B cell (primary cell): Measurements from ENCODE around the gene ZNF407. TPM values are rescaled to one million over a fixed set of nuclear protein-coding genes. Genes with fewer than 3 reads are reported as not detected.

ENCODE experiments used
- ATAC-seq: fragments of 200-7000 bp; cut with Tn5 transposase; one replicate; pipeline ENCODE4 v1.10.0; 2021; ENCODE audit warnings: low read depth, mild to moderate bottlenecking, moderate number of reproducible peaks, moderate library complexity
- CTCF ChIA-PET: fragments of 350-600 bp; sonication (Branson Sonifier 250); formaldehyde crosslinking; loops from one replicate; lab custom pipeline; 2021; ENCODE audit warnings: antibody characterized with exemption, inconsistent platforms; lab: Charles Lee
- POLR2A ChIA-PET: fragments of 350-600 bp; sonication (Branson Sonifier 250); formaldehyde crosslinking; loops from one replicate; lab custom pipeline; 2021; ENCODE audit warnings: antibody characterized with exemption; lab: Charles Lee
- DNase-seq: peaks from one replicate; pipeline ENCODE4 v3.0.0; 2013
- H2AFZ ChIP-seq: 2 replicates; pipeline ENCODE4 v1.6.1; 2012; ENCODE audit warnings: mild to moderate bottlenecking, low read depth, low read length; ENCODE audit not compliant: insufficient read depth, poor library complexity, severe bottlenecking
- H3K27ac ChIP-seq, 2 donors: 1 replicate in 1 of 2; 2 replicates in 1 of 2; pipeline ENCODE4 v1.5.1; 2012 to 2013; ENCODE audit warnings: low read length in 2 of 2, mild to moderate bottlenecking in 2 of 2, moderate library complexity in 1 of 2
- H3K27me3 ChIP-seq, 4 experiments: fragments of 200-600 bp in 1 of 4; sonication (generic) in 1 of 4; replicated peaks in 1 of 4; 1 replicate in 2 of 4; 2 replicates in 2 of 4; pipeline versions ENCODE4 v1.6.1 to v1.7.0; 2013 to 2016; ENCODE audit warnings: low read length in 3 of 4, mild to moderate bottlenecking in 2 of 4, mixed read lengths in 1 of 4, moderate library complexity in 1 of 4; ENCODE audit not compliant: insufficient read depth in 4 of 4, control insufficient read depth in 3 of 4; ENCODE audit errors: control extremely low read depth in 1 of 4
- H3K36me3 ChIP-seq, 2 experiments: replicated peaks in 1 of 2; 1 replicate in 1 of 2; 2 replicates in 1 of 2; pipeline versions ENCODE4 v1.6.1 to v1.7.1; 2013; ENCODE audit warnings: low read length in 1 of 2; ENCODE audit not compliant: insufficient read depth in 2 of 2, control insufficient read depth in 1 of 2; ENCODE audit errors: control extremely low read depth in 1 of 2, extremely low read depth in 1 of 2
- H3K4me1 ChIP-seq, 2 donors: fragments of 200-600 bp in 1 of 2; sonication (generic) in 1 of 2; 1 replicate in 1 of 2; 2 replicates in 1 of 2; pipeline versions ENCODE4 v1.5.1 to v1.6.1; 2013 to 2017; ENCODE audit warnings: low read length in 2 of 2; ENCODE audit not compliant: control insufficient read depth in 2 of 2, insufficient read depth in 2 of 2
- H3K4me2 ChIP-seq: replicated peaks from 2 replicates; pipeline ENCODE3; 2012; ENCODE audit warnings: mild to moderate bottlenecking, low read depth, low read length; ENCODE audit not compliant: poor library complexity, severe bottlenecking
- H3K4me3 ChIP-seq, 5 experiments: fragments of 200-600 bp in 1 of 5; sonication (generic) in 1 of 5; 1 replicate in 3 of 5; 2 replicates in 2 of 5; pipeline versions ENCODE4 v1.5.1 to v1.7.0; 2011 to 2016; ENCODE audit warnings: low read length in 4 of 5, mild to moderate bottlenecking in 4 of 5, low read depth in 2 of 5, control low read depth in 1 of 5, moderate library complexity in 1 of 5; ENCODE audit not compliant: insufficient read depth in 1 of 5; ENCODE audit errors: control extremely low read depth in 1 of 5, extremely low read depth in 1 of 5
- H3K79me2 ChIP-seq: fragments of 200-600 bp; sonication (generic); one replicate; pipeline ENCODE4 v1.6.0; 2016; ENCODE audit warnings: low read length; ENCODE audit not compliant: control insufficient read depth, insufficient read depth
- H3K9ac ChIP-seq: fragments of 200-600 bp; sonication (generic); 2 replicates; pipeline ENCODE4 v1.6.1; 2017; ENCODE audit warnings: mild to moderate bottlenecking, low read length, moderate library complexity
- H3K9me3 ChIP-seq, 3 donors: one replicate each; pipeline versions ENCODE4 v1.6.1 to v1.7.1; 2013; ENCODE audit warnings: low read length in 2 of 3; ENCODE audit not compliant: control insufficient read depth in 2 of 3, insufficient read depth in 1 of 3; ENCODE audit errors: control extremely low read depth in 1 of 3
- H4K20me1 ChIP-seq: 2 replicates; pipeline ENCODE4 v1.6.0; 2012; ENCODE audit warnings: mild to moderate bottlenecking, low read length; ENCODE audit not compliant: insufficient read depth, control insufficient read depth, poor library complexity, severe bottlenecking
- H3K27ac Mint-ChIP-seq: one replicate; pipeline ENCODE4 v1.8.0; 2021; ENCODE audit warnings: mixed read lengths
- H3K27me3 Mint-ChIP-seq: one replicate; pipeline ENCODE4 v1.8.0; 2021; ENCODE audit warnings: mixed read lengths
- H3K4me1 Mint-ChIP-seq: one replicate; pipeline ENCODE4 v1.8.0; 2021; ENCODE audit warnings: mixed read lengths
- H3K4me3 Mint-ChIP-seq: one replicate; pipeline ENCODE4 v1.8.0; 2021; ENCODE audit warnings: mixed read lengths
- H3K9me3 Mint-ChIP-seq: one replicate; pipeline ENCODE4 v1.8.0; 2022; ENCODE audit warnings: mixed read lengths; ENCODE audit not compliant: insufficient read depth
- EZH2 ChIP-seq: IDR thresholded peaks from 2 replicates; pipeline ENCODE4 v1.6.1; 2012; ENCODE audit warnings: borderline replicate concordance, low read depth, mild to moderate bottlenecking, moderate library complexity, low read length; ENCODE audit not compliant: insufficient read depth, poor library complexity, severe bottlenecking
- WGBS: methylation state at CpG from one replicate; pipeline ENCODE4 v1.1.5; 2013; ENCODE audit warnings: missing lambda C conversion rate; ENCODE audit not compliant: insufficient coverage; 5-methylcytosine and 5-hydroxymethylcytosine counted together
- intact Hi-C: fragments of 100-400 bp; cut with micrococcal nuclease; formaldehyde crosslinking; loops from one replicate; pipeline ENCODE4 v1.10.0; 2022
- polyA plus RNA-seq: library from polyadenylated mRNA; depleted of rRNA; stranded (reverse); fragments of >200 nt; gene quantifications from 2 replicates; pipeline ENCODE4 v1.2.3, GENCODE V29; 2012
- total RNA-seq, 2 donors: library from RNA; stranded (reverse); fragments of 120-200 nt in 1 of 2; gene quantifications; 1 replicate in 1 of 2; 2 replicates in 1 of 2; pipeline versions ENCODE4 v1.2.3 to v1.2.4, GENCODE V29; 2013 to 2022
- TF ChIP-seq, protein P1 (sequence below): fragments of 200-600 bp; IDR thresholded peaks from one replicate; pipeline ENCODE4 v1.8.0; 2022; ENCODE audit warnings: antibody characterized with exemption, mild to moderate bottlenecking

The ZNF407 gene
- total and polyA plus RNA-seq, 2 donors (not counting 1 experiment from before 2014, with no cell fraction given) = 4.5 to 37.1 TPM

DNA sequence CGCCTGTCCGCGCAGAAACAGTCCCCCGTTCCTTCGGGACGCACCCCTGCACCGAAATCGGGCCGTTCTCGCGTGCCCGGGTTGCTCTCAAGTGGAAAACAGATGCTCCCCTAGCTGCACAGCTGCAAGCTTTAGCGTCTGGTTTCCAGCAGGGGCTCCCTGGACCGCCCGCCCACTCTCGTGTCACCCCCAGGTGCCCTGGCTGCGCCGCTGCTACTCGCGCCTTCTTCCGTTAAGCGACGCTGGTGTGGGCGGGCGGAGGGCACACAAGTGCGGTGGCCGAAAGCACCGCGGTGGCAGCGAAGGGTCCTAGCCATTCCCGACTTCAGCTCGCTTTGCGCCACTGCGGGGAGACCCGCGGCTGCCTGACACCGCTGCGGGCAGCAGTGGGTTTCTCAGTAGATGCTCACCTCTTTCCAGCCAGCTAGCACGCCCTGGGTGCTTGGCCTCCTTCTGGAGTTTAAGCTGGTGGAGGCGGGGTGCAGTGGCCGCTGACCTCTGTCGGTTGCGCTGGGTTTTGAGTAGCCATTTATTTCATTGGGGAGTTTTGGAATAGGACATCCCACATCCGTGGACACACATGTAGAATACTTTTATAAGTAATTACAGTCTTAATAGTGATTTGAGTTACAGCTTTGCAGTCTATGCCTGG is 806 bp downstream of the ZNF407 start:
- Histone ChIP-seq H3K79me2 (peaks cover 66% of the 10 kb centered on the region), H3K4me2 (peak overlapping the region; percentile 91), H3K27me3 (no peaks in the 10 kb centered on the region), H4K20me1 (peaks cover 34% of the 10 kb centered on the region), H3K4me1 (peaks cover 21 to 22% of the 10 kb centered on the region in 2 donors), H3K4me3 (peak overlapping the region; percentile 61 to 90 (median 69)), H3K9me3 (no peaks in the 10 kb centered on the region), H3K27ac (peak overlapping the region; percentile 66 to 96), H2AFZ (peak overlapping the region; percentile 98), H3K9ac (peak overlapping the region; percentile 95), H3K36me3 (peaks cover 1 to 6% of the 10 kb centered on the region in 2 experiments)
- ATAC-seq (peak; percentile 66), DNase-seq (peak; percentile 85)
- H3K27ac Mint-ChIP-seq = peak overlapping the region; percentile 98
- H3K9me3 Mint-ChIP-seq = no peaks in the 10 kb centered on the region
- H3K4me3 Mint-ChIP-seq = peak overlapping the region; percentile 97
- no peaks in the 10 kb centered on the region for H3K27me3 Mint-ChIP-seq
- peaks cover 49% of the 10 kb centered on the region for H3K4me1 Mint-ChIP-seq
- under 1% methylated on average over 43 of the region's 44 CpGs for WGBS
- intact Hi-C loops = loop anchor here (1.0 to 5.0 kb wide), 5 partner anchors 241 to 1894 kb away; partner anchors contain the start of genes TIMM21 and TSHZ1
- ChIA-PET CTCF (interaction anchor here (0.6 to 0.9 kb wide), 2 partner anchors 11 to 22 kb away, joined by 3 read pairs; no protein-coding TSS in a partner anchor), POLR2A (interaction anchor here (0.8 to 1.8 kb wide), 3 partner anchors 102 to 473 kb away, joined by 3 to 6 read pairs (median 3); partner anchors contain the start of gene CNDP2)
- TF ChIP-seq, protein P1, sequence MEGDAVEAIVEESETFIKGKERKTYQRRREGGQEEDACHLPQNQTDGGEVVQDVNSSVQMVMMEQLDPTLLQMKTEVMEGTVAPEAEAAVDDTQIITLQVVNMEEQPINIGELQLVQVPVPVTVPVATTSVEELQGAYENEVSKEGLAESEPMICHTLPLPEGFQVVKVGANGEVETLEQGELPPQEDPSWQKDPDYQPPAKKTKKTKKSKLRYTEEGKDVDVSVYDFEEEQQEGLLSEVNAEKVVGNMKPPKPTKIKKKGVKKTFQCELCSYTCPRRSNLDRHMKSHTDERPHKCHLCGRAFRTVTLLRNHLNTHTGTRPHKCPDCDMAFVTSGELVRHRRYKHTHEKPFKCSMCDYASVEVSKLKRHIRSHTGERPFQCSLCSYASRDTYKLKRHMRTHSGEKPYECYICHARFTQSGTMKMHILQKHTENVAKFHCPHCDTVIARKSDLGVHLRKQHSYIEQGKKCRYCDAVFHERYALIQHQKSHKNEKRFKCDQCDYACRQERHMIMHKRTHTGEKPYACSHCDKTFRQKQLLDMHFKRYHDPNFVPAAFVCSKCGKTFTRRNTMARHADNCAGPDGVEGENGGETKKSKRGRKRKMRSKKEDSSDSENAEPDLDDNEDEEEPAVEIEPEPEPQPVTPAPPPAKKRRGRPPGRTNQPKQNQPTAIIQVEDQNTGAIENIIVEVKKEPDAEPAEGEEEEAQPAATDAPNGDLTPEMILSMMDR = peak; percentile 38
- TF ChIP-seq EZH2 = no peak

- peaks cover 48% of the 10 kb centered on the region for H4K20me1 ChIP-seq
- H3K79me2 ChIP-seq = peaks cover 81% of the 10 kb centered on the region
- H2AFZ ChIP-seq = no peak overlapping the region
- ChIA-PET POLR2A (no interaction called here), CTCF (no interaction called here)
- H3K27ac Mint-ChIP-seq = no peak overlapping the region
- no peak for DNase-seq
- intact Hi-C loops = no loop called here
- ATAC-seq = no peak
- no peak overlapping the region for H3K4me3 Mint-ChIP-seq
- peaks cover 0 to 1% of the 10 kb centered on the region in 2 donors for H3K4me1 ChIP-seq
- H3K36me3 ChIP-seq = peaks cover 0 to 1% of the 10 kb centered on the region in 2 experiments
- TF ChIP-seq EZH2 = no peak
- TF ChIP-seq, protein P1 = no peak
- no peak overlapping the region for H3K4me3 ChIP-seq
- H3K27me3 ChIP-seq = no peaks in the 10 kb centered on the region
- no peak overlapping the region for H3K27ac ChIP-seq
- no peak overlapping the region for H3K4me2 ChIP-seq
- no peaks in the 10 kb centered on the region for H3K9me3 ChIP-seq
- peaks cover 17% of the 10 kb centered on the region for H3K4me1 Mint-ChIP-seq
- no peak overlapping the region for H3K9ac ChIP-seq
- H3K27me3 Mint-ChIP-seq = no peaks in the 10 kb centered on the region
- no peaks in the 10 kb centered on the region for H3K9me3 Mint-ChIP-seq
Measured at GRCh38 chr18:74604361-74604760, 6.7 kb downstream of the ZNF407 start.
